Immature natural killer cell (primary cell): ENCODE measurements around the gene SLC25A1. TPM values are rescaled to one million over a fixed set of nuclear protein-coding genes. Genes with fewer than 3 reads are reported as not detected.
A peak's percentile ranks its signal among the peaks of the same experiment; 100 is the strongest.

Experiments
- DNase-seq, 3 donors: peaks; one replicate each; pipeline ENCODE4 v3.0.0; 2022; ENCODE audit warnings: mixed read lengths in 1 of 3
- H3K27ac Mint-ChIP-seq, 6 donors: one replicate each; pipeline ENCODE4 v1.8.0; 2020; ENCODE audit warnings: mixed read lengths in 6 of 6, mild to moderate bottlenecking in 5 of 6, inconsistent platforms in 4 of 6, moderate library complexity in 3 of 6
- H3K27me3 Mint-ChIP-seq, 3 donors: one replicate each; pipeline ENCODE4 v1.8.0; 2020 to 2021; ENCODE audit warnings: low read depth in 3 of 3, mild to moderate bottlenecking in 3 of 3, mixed read lengths in 3 of 3, moderate library complexity in 3 of 3, inconsistent platforms in 1 of 3
- H3K36me3 Mint-ChIP-seq, 3 donors: one replicate each; pipeline ENCODE4 v1.8.0; 2020; ENCODE audit warnings: mixed read lengths in 3 of 3, inconsistent platforms in 2 of 3, mild to moderate bottlenecking in 2 of 3
- H3K4me1 Mint-ChIP-seq, 2 donors: one replicate each; pipeline ENCODE4 v1.8.0; 2020; ENCODE audit warnings: inconsistent platforms in 2 of 2, mild to moderate bottlenecking in 2 of 2, mixed read lengths in 2 of 2, moderate library complexity in 1 of 2
- H3K4me3 Mint-ChIP-seq, 5 donors: one replicate each; pipeline ENCODE4 v1.8.0; 2020; ENCODE audit warnings: mild to moderate bottlenecking in 5 of 5, mixed read lengths in 5 of 5, inconsistent platforms in 3 of 5, moderate library complexity in 3 of 5
- H3K9me3 Mint-ChIP-seq, 6 donors: one replicate each; pipeline ENCODE4 v1.8.0; 2020; ENCODE audit warnings: mild to moderate bottlenecking in 6 of 6, mixed read lengths in 6 of 6, inconsistent platforms in 4 of 6, moderate library complexity in 3 of 6
- polyA plus RNA-seq, 3 donors: library from polyadenylated mRNA; unstranded; fragments of 300-500 nt; fragmentation: Illumina TruSeq; gene quantifications; one replicate each; pipeline ENCODE4 v1.2.3, GENCODE V29; 2021

The SLC25A1 gene
- polyA plus RNA-seq, 3 donors from 2014 or later, result 53.6 to 78.7 (median 57.6) TPM

GRCh38 chr22:19142394-19142793 lies 36.1 kb downstream of the SLC25A1 start:
- Mint-ChIP-seq H3K4me3 (peak overlapping the region; percentile 29 to 59 (median 49)), H3K36me3 (peaks cover 0 to 16% (median 3%) of the 10 kb centered on the region in 3 donors), H3K4me1 (peaks cover 21 to 22% of the 10 kb centered on the region in 2 donors), H3K9me3 (no peaks in the 10 kb centered on the region), H3K27me3 (peaks cover 0 to 12% (median 6%) of the 10 kb centered on the region in 3 donors), H3K27ac (peak overlapping the region in 3 of 6 donors; percentile 24 to 73 (median 67))
- DNase-seq, result no peak

- H3K36me3 Mint-ChIP-seq, result peaks cover 13 to 30% (median 14%) of the 10 kb centered on the region in 3 donors
- H3K27ac Mint-ChIP-seq, result no peak overlapping the region
- peaks cover 0 to 13% (median 8%) of the 10 kb centered on the region in 3 donors for H3K27me3 Mint-ChIP-seq
- H3K9me3 Mint-ChIP-seq, result no peaks in the 10 kb centered on the region
- no peak for DNase-seq
- no peak overlapping the region for H3K4me3 Mint-ChIP-seq
- H3K4me1 Mint-ChIP-seq, result peaks cover 21 to 22% of the 10 kb centered on the region in 2 donors
These were observed 38.6 kb downstream of the SLC25A1 start for GRCh38 chr22:19139974-19140373.

DNA sequence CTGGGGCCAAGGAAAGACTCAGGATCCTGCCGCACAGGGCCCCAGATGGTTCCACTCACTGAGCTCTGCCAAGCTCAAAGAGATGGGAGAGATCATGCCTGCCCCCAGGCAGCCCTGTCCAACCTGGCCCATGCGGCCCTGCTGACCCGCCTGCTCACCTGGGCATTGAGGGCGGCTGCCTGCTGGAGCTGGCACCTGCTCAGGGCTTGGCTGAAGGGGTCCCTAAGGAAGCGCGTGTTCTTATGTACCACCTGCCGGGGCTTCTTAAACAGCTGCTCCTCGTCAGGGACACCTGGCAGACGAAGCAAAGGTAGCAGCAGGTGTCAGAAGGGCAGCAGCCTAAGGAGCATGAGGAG lies 39.6 kb downstream of the SLC25A1 start:
- no peak overlapping the region for H3K27ac Mint-ChIP-seq
- peaks cover 12% of the 10 kb centered on the region in 2 donors for H3K4me1 Mint-ChIP-seq
- no peaks in the 10 kb centered on the region for H3K9me3 Mint-ChIP-seq
- peaks cover 0 to 10% (median 5%) of the 10 kb centered on the region in 3 donors for H3K27me3 Mint-ChIP-seq
- no peak overlapping the region for H3K4me3 Mint-ChIP-seq
- peaks cover 13 to 30% (median 14%) of the 10 kb centered on the region in 3 donors for H3K36me3 Mint-ChIP-seq
- no peak for DNase-seq

DNA sequence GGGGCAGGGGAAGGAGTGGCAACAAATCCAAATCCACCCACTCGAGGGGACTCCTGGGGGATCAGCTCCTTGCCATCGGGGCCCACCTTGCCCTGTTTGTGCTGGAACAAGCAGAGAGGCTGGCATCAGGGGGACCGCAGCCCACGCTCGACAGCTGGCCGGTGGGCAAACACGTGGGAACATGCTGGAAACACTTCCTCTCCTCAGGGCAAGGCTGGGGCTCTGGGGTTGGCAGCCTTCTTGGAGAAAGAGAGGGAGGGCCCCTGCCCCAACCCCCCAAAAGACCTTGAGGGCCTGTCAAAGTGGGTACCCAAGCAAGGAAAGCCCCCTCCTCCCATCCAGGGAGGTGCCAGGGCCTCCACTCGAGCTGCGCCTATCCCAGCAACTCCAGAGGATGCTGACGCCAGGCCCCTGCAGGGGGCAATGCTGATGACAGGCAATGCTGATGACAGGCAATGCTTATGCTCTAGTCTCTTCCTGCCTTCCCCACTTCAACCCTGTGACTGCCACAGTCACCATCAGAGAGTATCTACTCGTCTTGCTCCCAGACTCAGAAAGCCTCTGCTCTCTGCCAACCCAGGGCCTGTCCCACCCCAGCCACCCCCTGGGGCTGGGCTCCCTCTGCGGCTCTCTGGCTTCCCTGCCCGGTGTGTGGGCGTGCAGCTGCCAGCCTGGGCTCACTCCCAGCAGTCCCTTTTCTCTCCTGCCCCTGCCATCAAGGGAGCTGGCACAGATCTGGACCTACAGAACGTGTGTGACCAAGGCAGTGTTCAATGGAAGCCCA lies 40.1 kb downstream of the SLC25A1 start:
- no peaks in the 10 kb centered on the region for H3K9me3 Mint-ChIP-seq
- peaks cover 7% of the 10 kb centered on the region in 2 donors for H3K4me1 Mint-ChIP-seq
- peaks cover 13 to 30% (median 14%) of the 10 kb centered on the region in 3 donors for H3K36me3 Mint-ChIP-seq
- H3K4me3 Mint-ChIP-seq, result no peak overlapping the region
- no peak for DNase-seq
- no peak overlapping the region for H3K27ac Mint-ChIP-seq
- H3K27me3 Mint-ChIP-seq, result peaks cover 0 to 8% (median 5%) of the 10 kb centered on the region in 3 donors

- no peak overlapping the region for H3K27ac Mint-ChIP-seq
- H3K36me3 Mint-ChIP-seq, result peaks cover 13 to 30% (median 14%) of the 10 kb centered on the region in 3 donors
- no peak overlapping the region for H3K4me3 Mint-ChIP-seq
- DNase-seq, result no peak
- peaks cover 1 to 5% of the 10 kb centered on the region in 2 donors for H3K4me1 Mint-ChIP-seq
- no peaks in the 10 kb centered on the region for H3K9me3 Mint-ChIP-seq
- peaks cover 0 to 8% (median 5%) of the 10 kb centered on the region in 3 donors for H3K27me3 Mint-ChIP-seq
These were observed 40.9 kb downstream of the SLC25A1 start for GRCh38 chr22:19137384-19138216.

DNA sequence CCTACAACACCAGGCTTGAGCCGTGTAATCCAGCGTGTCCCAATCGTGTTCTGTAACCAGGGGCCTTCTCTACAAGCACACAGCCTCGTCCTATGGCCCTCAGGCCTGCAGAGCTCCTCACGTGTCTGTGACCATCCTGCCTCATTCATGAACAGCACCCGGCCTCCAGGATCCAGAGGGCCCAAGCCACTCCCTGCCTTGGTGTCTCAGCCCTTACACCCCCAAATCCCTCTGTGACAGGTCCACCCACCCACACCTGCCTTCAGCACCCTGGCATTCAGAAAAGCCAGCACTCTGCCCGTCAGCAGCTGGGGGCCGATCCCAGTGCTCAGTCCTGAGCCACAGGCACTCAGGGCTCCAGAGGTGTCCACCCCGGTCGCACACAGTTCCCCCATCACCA lies 41.6 kb downstream of the SLC25A1 start:
- Mint-ChIP-seq H3K4me3 (no peak overlapping the region), H3K36me3 (peaks cover 13 to 30% (median 14%) of the 10 kb centered on the region in 3 donors)

DNA sequence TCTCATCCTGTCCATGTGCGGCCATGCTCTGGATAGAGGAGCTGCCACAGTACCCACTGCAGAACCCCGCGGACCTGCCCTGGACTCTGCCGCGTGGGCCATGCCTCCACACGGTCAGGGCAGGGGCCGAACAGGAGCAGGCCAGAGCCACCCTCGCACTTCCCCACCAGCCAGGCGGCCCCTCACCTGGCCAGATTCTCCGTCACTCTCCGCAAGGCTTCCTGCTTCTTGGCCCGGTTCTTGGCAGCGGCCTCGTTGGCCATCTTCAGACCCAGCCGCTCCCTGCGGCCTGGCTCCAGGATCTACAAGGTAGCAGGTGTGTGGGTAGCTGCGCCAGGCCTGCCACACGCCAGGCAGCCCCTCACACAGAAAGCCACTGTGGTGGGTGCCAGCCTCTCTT lies 43.7 kb downstream of the SLC25A1 start:
- H3K4me1 Mint-ChIP-seq, result peaks cover 0 to 1% of the 10 kb centered on the region in 2 donors
- no peak overlapping the region for H3K27ac Mint-ChIP-seq
- H3K9me3 Mint-ChIP-seq, result no peaks in the 10 kb centered on the region
- no peak overlapping the region for H3K4me3 Mint-ChIP-seq
- H3K36me3 Mint-ChIP-seq, result peaks cover 10 to 22% (median 13%) of the 10 kb centered on the region in 3 donors
- DNase-seq, result no peak
- peaks cover 0 to 8% (median 5%) of the 10 kb centered on the region in 3 donors for H3K27me3 Mint-ChIP-seq

More for the DNA sequence above, 41.6 kb downstream of the SLC25A1 start:
- Mint-ChIP-seq H3K27ac (peak overlapping the region in 1 of 6 donors; percentile 58), H3K27me3 (peaks cover 0 to 8% (median 5%) of the 10 kb centered on the region in 3 donors), H3K4me1 (peaks cover 1 to 5% of the 10 kb centered on the region in 2 donors), H3K9me3 (no peaks in the 10 kb centered on the region)
- DNase-seq, result no peak

DNA sequence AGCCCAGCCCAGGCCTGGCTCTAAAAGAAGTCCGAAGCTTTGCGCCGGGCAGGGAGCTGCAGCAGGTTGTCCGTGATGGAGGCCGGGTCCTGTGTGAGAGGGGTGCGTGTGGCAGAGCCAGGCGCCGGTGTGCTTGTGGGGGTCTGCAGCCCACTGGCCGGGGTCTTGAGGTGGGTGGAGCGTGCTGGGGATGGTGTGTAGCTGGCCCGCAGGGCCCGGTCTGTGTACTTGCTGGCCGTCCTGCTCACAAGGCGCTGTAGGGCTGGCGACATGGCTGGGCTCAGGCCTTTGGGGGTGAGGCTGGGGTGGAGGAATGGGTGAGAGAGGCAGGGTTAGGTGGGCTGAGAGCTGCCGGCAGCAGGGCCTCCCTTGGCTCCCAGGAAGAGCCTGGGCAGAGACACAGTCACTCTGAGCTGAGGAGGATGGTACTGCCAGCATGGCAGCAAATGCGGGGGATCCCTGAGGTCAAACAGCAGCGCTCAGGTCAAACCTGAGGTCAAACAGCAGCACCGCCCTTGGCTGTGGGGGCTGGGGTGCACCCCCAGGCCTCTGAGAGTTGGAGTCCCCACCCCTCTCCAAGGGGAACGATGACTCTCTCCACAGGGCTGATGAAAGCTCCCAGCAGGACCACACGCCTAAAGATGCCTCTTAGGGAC lies 44.2 kb downstream of the SLC25A1 start:
- Mint-ChIP-seq H3K27me3 (peaks cover 0 to 8% (median 5%) of the 10 kb centered on the region in 3 donors), H3K4me1 (no peaks in the 10 kb centered on the region), H3K36me3 (peaks cover 10 to 17% (median 13%) of the 10 kb centered on the region in 3 donors), H3K4me3 (no peak overlapping the region), H3K9me3 (no peaks in the 10 kb centered on the region), H3K27ac (peak overlapping the region in 1 of 6 donors; percentile 35)
- no peak for DNase-seq

DNA sequence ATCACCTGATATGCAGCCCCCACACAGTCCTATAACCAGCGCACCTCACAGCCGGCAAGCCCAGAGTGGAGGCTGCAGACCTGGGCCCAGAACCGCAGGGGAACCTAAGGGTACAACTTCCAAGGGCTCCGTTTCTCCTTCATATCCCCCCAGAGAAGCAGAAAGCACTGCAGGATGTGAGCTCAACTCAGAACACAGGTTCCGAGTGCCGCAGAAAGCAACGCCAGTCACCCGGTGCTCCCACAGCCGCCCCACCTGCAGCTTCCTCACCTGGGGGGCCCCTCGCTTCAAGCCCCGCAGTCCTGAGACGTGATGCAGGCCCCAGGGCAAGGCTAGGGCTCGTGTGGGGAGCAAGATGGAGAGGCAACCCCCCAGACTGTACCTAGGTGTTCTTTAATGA lies 45.0 kb downstream of the SLC25A1 start:
- peaks cover 10 to 15% (median 13%) of the 10 kb centered on the region in 3 donors for H3K36me3 Mint-ChIP-seq
- no peak overlapping the region for H3K4me3 Mint-ChIP-seq
- H3K4me1 Mint-ChIP-seq, result no peaks in the 10 kb centered on the region
- no peaks in the 10 kb centered on the region for H3K9me3 Mint-ChIP-seq
- DNase-seq, result no peak
- H3K27ac Mint-ChIP-seq, result no peak overlapping the region
- peaks cover 0 to 8% (median 5%) of the 10 kb centered on the region in 3 donors for H3K27me3 Mint-ChIP-seq

DNA sequence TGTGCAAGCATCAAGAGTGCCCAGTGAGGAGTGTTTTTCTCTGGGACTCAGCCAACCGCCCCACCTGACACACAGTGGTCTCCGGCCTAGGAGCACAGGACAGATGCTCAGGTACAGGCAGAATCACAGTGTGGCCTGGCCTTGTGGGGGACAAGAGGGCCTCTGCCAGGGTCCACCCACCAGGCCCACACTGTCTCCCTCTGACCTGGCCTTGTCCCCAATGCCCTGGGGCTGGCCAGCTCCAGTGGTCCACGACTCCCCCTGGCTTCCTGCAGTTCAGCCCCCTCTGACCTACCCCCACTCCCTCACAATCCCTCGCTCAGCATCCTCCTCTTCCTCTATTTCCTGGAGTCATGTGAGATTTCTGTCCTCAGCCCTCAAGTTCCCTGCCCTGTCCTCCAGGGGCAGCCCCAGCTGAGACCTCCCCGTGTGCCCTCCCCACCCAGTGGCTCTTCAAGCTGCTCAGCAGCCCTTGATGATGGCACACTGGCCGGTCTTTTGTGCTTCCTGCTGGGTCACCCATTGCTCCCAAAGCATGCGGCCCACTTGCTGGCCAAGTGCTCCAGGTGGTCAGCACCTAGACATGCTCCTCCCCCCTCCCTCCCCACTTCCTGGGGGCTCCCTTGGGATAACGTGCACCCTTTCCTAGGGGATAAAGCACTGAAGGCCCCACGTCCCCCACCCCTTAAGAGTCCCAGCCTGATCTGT lies 45.7 kb downstream of the SLC25A1 start:
- peaks cover 0 to 8% (median 5%) of the 10 kb centered on the region in 3 donors for H3K27me3 Mint-ChIP-seq

GRCh38 chr22:19132153-19132552 lies 46.4 kb downstream of the SLC25A1 start:
- H3K27ac Mint-ChIP-seq, result no peak overlapping the region
- peaks cover 2 to 8% (median 5%) of the 10 kb centered on the region in 3 donors for H3K27me3 Mint-ChIP-seq
- peaks cover 10 to 15% (median 13%) of the 10 kb centered on the region in 3 donors for H3K36me3 Mint-ChIP-seq
- no peaks in the 10 kb centered on the region for H3K4me1 Mint-ChIP-seq
- DNase-seq, result no peak
- H3K4me3 Mint-ChIP-seq, result no peak overlapping the region
- H3K9me3 Mint-ChIP-seq, result no peaks in the 10 kb centered on the region

More for the DNA sequence above, 45.7 kb downstream of the SLC25A1 start:
- H3K4me3 Mint-ChIP-seq, result no peak overlapping the region
- peak overlapping the region in 1 of 6 donors; percentile 34 for H3K27ac Mint-ChIP-seq
- no peaks in the 10 kb centered on the region for H3K4me1 Mint-ChIP-seq
- no peaks in the 10 kb centered on the region for H3K9me3 Mint-ChIP-seq
- DNase-seq, result no peak
- H3K36me3 Mint-ChIP-seq, result peaks cover 10 to 15% (median 13%) of the 10 kb centered on the region in 3 donors

DNA sequence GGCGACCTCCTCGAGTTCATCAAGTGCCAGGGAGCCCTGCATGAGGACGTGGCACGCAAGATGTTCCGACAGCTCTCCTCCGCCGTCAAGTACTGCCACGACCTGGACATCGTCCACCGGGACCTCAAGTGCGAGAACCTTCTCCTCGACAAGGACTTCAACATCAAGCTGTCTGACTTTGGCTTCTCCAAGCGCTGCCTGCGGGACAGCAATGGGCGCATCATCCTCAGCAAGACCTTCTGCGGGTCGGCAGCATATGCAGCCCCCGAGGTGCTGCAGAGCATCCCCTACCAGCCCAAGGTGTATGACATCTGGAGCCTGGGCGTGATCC lies 46.9 kb downstream of the SLC25A1 start:
- H3K27me3 Mint-ChIP-seq, result peaks cover 2 to 6% (median 5%) of the 10 kb centered on the region in 3 donors
- no peak overlapping the region for H3K27ac Mint-ChIP-seq
- H3K4me1 Mint-ChIP-seq, result no peaks in the 10 kb centered on the region
- DNase-seq, result no peak
- no peaks in the 10 kb centered on the region for H3K9me3 Mint-ChIP-seq
- peaks cover 9 to 12% (median 10%) of the 10 kb centered on the region in 3 donors for H3K36me3 Mint-ChIP-seq
- H3K4me3 Mint-ChIP-seq, result no peak overlapping the region
